ENCODE results near the gene CR1.

CR1 gene

GRCh38 chr1:207501071-207501470, 5.1 kb downstream of the CR1 start:
- TF ChIP-seq CTCF (IDR thresholded peaks at IDR 0.05; ENCODE audit: low read depth, low read length, missing control alignments) = no peak
- H3K4me3 ChIP-seq (ENCODE audit: low read depth, low read length) = no peak overlapping the region
- no peak for DNase-seq (ENCODE audit: low read depth)

- no peak overlapping the region for H3K4me3 ChIP-seq (ENCODE audit: low read depth, low read length)
- no peak for DNase-seq (ENCODE audit: low read depth)
- TF ChIP-seq CTCF (IDR thresholded peaks at IDR 0.05; ENCODE audit: low read depth, low read length, missing control alignments) = no peak
Observed at GRCh38 chr1:207502726-207503125, 6.8 kb downstream of the CR1 start.

GRCh38 chr1:207503950-207504349, 8.0 kb downstream of the CR1 start:
- DNase-seq (ENCODE audit: low read depth) = no peak
- no peak overlapping the region for H3K4me3 ChIP-seq (ENCODE audit: low read depth, low read length)
- no peak for TF ChIP-seq CTCF (IDR thresholded peaks at IDR 0.05; ENCODE audit: low read depth, low read length, missing control alignments)

GRCh38 chr1:207504438-207504837, 8.5 kb downstream of the CR1 start:
- no peak for TF ChIP-seq CTCF (IDR thresholded peaks at IDR 0.05; ENCODE audit: low read depth, low read length, missing control alignments)
- no peak for DNase-seq (ENCODE audit: low read depth)
- no peak overlapping the region for H3K4me3 ChIP-seq (ENCODE audit: low read depth, low read length)

GRCh38 chr1:207510444-207510843, 14.5 kb downstream of the CR1 start:
- no peak overlapping the region for H3K4me3 ChIP-seq (ENCODE audit: low read depth, low read length)
- DNase-seq (ENCODE audit: low read depth) = no peak
- no peak for TF ChIP-seq CTCF (IDR thresholded peaks at IDR 0.05; ENCODE audit: low read depth, low read length, missing control alignments)

GRCh38 chr1:207514890-207515289, 18.9 kb downstream of the CR1 start:
- TF ChIP-seq CTCF (IDR thresholded peaks at IDR 0.05; ENCODE audit: low read depth, low read length, missing control alignments) = no peak
- no peak for DNase-seq (ENCODE audit: low read depth)
- H3K4me3 ChIP-seq (ENCODE audit: low read depth, low read length) = no peak overlapping the region

- no peak overlapping the region for H3K4me3 ChIP-seq (ENCODE audit: low read depth, low read length)
- no peak for DNase-seq (ENCODE audit: low read depth)
- no peak for TF ChIP-seq CTCF (IDR thresholded peaks at IDR 0.05; ENCODE audit: low read depth, low read length, missing control alignments)
Observed at GRCh38 chr1:207516729-207517128, 20.8 kb downstream of the CR1 start.
